Caco-2 (cell line): Measurements from ENCODE around the gene MCC. TPM values are rescaled to one million over a fixed set of nuclear protein-coding genes. Genes with fewer than 3 reads are reported as not detected.

ENCODE experiments used
- BruUV-seq: library from RNA; stranded (reverse); fragments of 400-500 nt; replicated peaks from 2 replicates; lab custom pipeline; 2021; lab: Mats Ljungman, UMichigan
- CTCF ChIA-PET: fragments of 300-600 bp; sonication (Branson Sonifier 250); formaldehyde crosslinking; loops from one replicate; lab custom pipeline; 2022; ENCODE audit warnings: antibody characterized with exemption; lab: Charles Lee
- POLR2A ChIA-PET: fragments of 300-600 bp; sonication (Branson Sonifier 250); formaldehyde crosslinking; loops from one replicate; lab custom pipeline; 2022; ENCODE audit warnings: antibody characterized with exemption; lab: Charles Lee
- DNase-seq, 2 experiments: peaks; one replicate each; pipeline versions ENCODE4 v3.0.0 to v3.0.0-alpha.2; 2020 to 2022
- H3K27me3 ChIP-seq: replicated peaks from 2 replicates; pipeline ENCODE4 v1.6.0; 2011; ENCODE audit warnings: low read length; ENCODE audit not compliant: control insufficient read depth, insufficient read depth
- H3K36me3 ChIP-seq: 2 replicates; pipeline ENCODE4 v1.5.1; 2011; ENCODE audit warnings: low read length; ENCODE audit not compliant: control insufficient read depth, insufficient read depth
- H3K4me1 ChIP-seq: fragments of 250-450 bp; sonication (Bioruptor Pico); 2 replicates; pipeline ENCODE4 v1.5.1; 2020; ENCODE audit warnings: mild to moderate bottlenecking
- H3K4me3 ChIP-seq: 2 replicates; pipeline ENCODE4 v1.5.1; 2011; ENCODE audit warnings: low read depth, mild to moderate bottlenecking, control low read depth, low read length
- H3K9me3 ChIP-seq: fragments of 250-450 bp; sonication (Bioruptor Pico); 2 replicates; pipeline ENCODE4 v1.5.1; 2020; ENCODE audit warnings: mild to moderate bottlenecking, moderate library complexity
- H3K27ac Mint-ChIP-seq: one replicate; pipeline ENCODE4 v1.8.0; 2022; ENCODE audit warnings: mixed read lengths; ENCODE audit not compliant: unreplicated experiment
- H3K27me3 Mint-ChIP-seq: one replicate; pipeline ENCODE4 v1.8.0; 2022; ENCODE audit warnings: mixed read lengths; ENCODE audit not compliant: insufficient read depth, unreplicated experiment
- H3K36me3 Mint-ChIP-seq: one replicate; pipeline ENCODE4 v1.8.0; 2022; ENCODE audit warnings: mild to moderate bottlenecking, mixed read lengths; ENCODE audit not compliant: insufficient read depth, unreplicated experiment
- H3K4me1 Mint-ChIP-seq: one replicate; pipeline ENCODE4 v1.8.0; 2022; ENCODE audit warnings: low read depth, mixed read lengths; ENCODE audit not compliant: unreplicated experiment
- H3K4me3 Mint-ChIP-seq: one replicate; pipeline ENCODE4 v1.8.0; 2022; ENCODE audit warnings: mild to moderate bottlenecking, moderate library complexity, mixed read lengths; ENCODE audit not compliant: unreplicated experiment
- H3K9me3 Mint-ChIP-seq: one replicate; pipeline ENCODE4 v1.8.0; 2022; ENCODE audit warnings: mixed read lengths; ENCODE audit not compliant: unreplicated experiment
- CTCF ChIP-seq, 2 experiments: fragments of 200-600 bp in 1 of 2; IDR thresholded peaks; 1 replicate in 1 of 2; 2 replicates in 1 of 2; pipeline versions ENCODE4 v1.5.1 to v1.8.0; 2011 to 2022; ENCODE audit warnings: antibody characterized with exemption in 1 of 2, control low read depth in 1 of 2, inconsistent platforms in 1 of 2, low read depth in 1 of 2, low read length in 1 of 2, mild to moderate bottlenecking in 1 of 2, moderate library complexity in 1 of 2; ENCODE audit not compliant: insufficient read depth in 1 of 2, severe bottlenecking in 1 of 2, unreplicated experiment in 1 of 2
- intact Hi-C: fragments of 100-400 bp; cut with micrococcal nuclease; formaldehyde crosslinking; loops from one replicate; pipeline ENCODE4 v1.10.0; 2022; ENCODE audit not compliant: unreplicated experiment
- total RNA-seq: library from RNA; stranded (reverse); gene quantifications from 2 replicates; pipeline ENCODE4 v1.2.3, GENCODE V29; 2022

MCC gene
- total RNA-seq, 1 experiment from 2014 or later, result 0.09 TPM

- BruUV-seq, result no TSS peak
- Histone ChIP-seq H3K9me3 (no peaks in the 10 kb centered on the region), H3K36me3 (no peaks in the 10 kb centered on the region), H3K4me1 (no peaks in the 10 kb centered on the region), H3K4me3 (no peak overlapping the region), H3K27me3 (no peaks in the 10 kb centered on the region; the same call in 1 of the 2 replicates)
- Mint-ChIP-seq H3K27ac (no peak overlapping the region), H3K36me3 (no peaks in the 10 kb centered on the region), H3K4me1 (no peaks in the 10 kb centered on the region), H3K9me3 (no peaks in the 10 kb centered on the region), H3K4me3 (no peak overlapping the region), H3K27me3 (peaks cover 26% of the 10 kb centered on the region)
- ChIA-PET CTCF (no interaction called here), POLR2A (no interaction called here)
- DNase-seq, result no peak
- TF ChIP-seq CTCF (IDR thresholded peaks at IDR 0.05; ENCODE audit: insufficient read depth in 1 of 2, low read depth in 1 of 2, low read length in 1 of 2, severe bottlenecking in 1 of 2, unreplicated experiment in 1 of 2), result no peak
- intact Hi-C loops, result no loop called here
Measured at GRCh38 chr5:113169720-113170119, 318.5 kb downstream of the MCC start.

GRCh38 chr5:113167985-113168384 lies 320.3 kb downstream of the MCC start:
- no peak for DNase-seq
- POLR2A ChIA-PET, result no interaction called here
- no peaks in the 10 kb centered on the region for H3K9me3 Mint-ChIP-seq
- CTCF ChIA-PET, result no interaction called here
- no peaks in the 10 kb centered on the region for H3K4me1 Mint-ChIP-seq
- Histone ChIP-seq H3K4me1 (no peaks in the 10 kb centered on the region), H3K36me3 (no peaks in the 10 kb centered on the region), H3K4me3 (no peak overlapping the region), H3K9me3 (no peaks in the 10 kb centered on the region), H3K27me3 (no peaks in the 10 kb centered on the region; the same call in 1 of the 2 replicates)
- no peak overlapping the region for H3K4me3 Mint-ChIP-seq
- no peak for TF ChIP-seq CTCF (IDR thresholded peaks at IDR 0.05; ENCODE audit: insufficient read depth in 1 of 2, low read depth in 1 of 2, low read length in 1 of 2, severe bottlenecking in 1 of 2, unreplicated experiment in 1 of 2)
- BruUV-seq, result no TSS peak
- H3K27ac Mint-ChIP-seq, result no peak overlapping the region
- no peaks in the 10 kb centered on the region for H3K36me3 Mint-ChIP-seq
- peaks cover 25% of the 10 kb centered on the region for H3K27me3 Mint-ChIP-seq
- intact Hi-C loops, result no loop called here

- TF ChIP-seq CTCF (IDR thresholded peaks at IDR 0.05; ENCODE audit: insufficient read depth in 1 of 2, low read depth in 1 of 2, low read length in 1 of 2, severe bottlenecking in 1 of 2, unreplicated experiment in 1 of 2), result no peak
- Histone ChIP-seq H3K36me3 (no peaks in the 10 kb centered on the region), H3K9me3 (no peaks in the 10 kb centered on the region), H3K4me1 (no peaks in the 10 kb centered on the region), H3K27me3 (no peaks in the 10 kb centered on the region; the same call in 1 of the 2 replicates), H3K4me3 (no peak overlapping the region)
- Mint-ChIP-seq H3K27me3 (peaks cover 19% of the 10 kb centered on the region), H3K27ac (no peak overlapping the region), H3K4me3 (no peak overlapping the region), H3K4me1 (no peaks in the 10 kb centered on the region), H3K9me3 (no peaks in the 10 kb centered on the region), H3K36me3 (no peaks in the 10 kb centered on the region)
- intact Hi-C loops, result no loop called here
- no peak for DNase-seq
- ChIA-PET POLR2A (no interaction called here), CTCF (no interaction called here)
- no TSS peak for BruUV-seq
Measured at GRCh38 chr5:113166852-113167366, 321.3 kb downstream of the MCC start.
